Neural cell (in vitro differentiated cells): ENCODE results near the gene SNX10. TPM values are rescaled to one million over a fixed set of nuclear protein-coding genes. Genes with fewer than 3 reads are reported as not detected.

Experiments used
- H2AFZ ChIP-seq: fragments of 200-600, 300-800 bp; sonication (generic), shearing (Covaris generic); 2 replicates; pipeline ENCODE4 v1.6.0; 2014; ENCODE audit warnings: low read depth, mild to moderate bottlenecking, antibody characterized with exemption, low read length, moderate library complexity
- H3F3A ChIP-seq: fragments of 200-600 bp; shearing (Covaris generic); 2 replicates; pipeline ENCODE4 v1.6.1; 2016; ENCODE audit warnings: mild to moderate bottlenecking, moderate library complexity, mixed read lengths, antibody characterized with exemption, low read length; ENCODE audit not compliant: insufficient read depth, poor library complexity, severe bottlenecking
- H3K27ac ChIP-seq: fragments of 200-600, 300-800 bp; sonication (generic), shearing (Covaris generic); 2 replicates; pipeline ENCODE4 v1.5.1; 2014; ENCODE audit warnings: mild to moderate bottlenecking, low read length, moderate library complexity
- H3K27me3 ChIP-seq: fragments of 300-800, 200-600 bp; sonication (generic), shearing (Covaris generic); 2 replicates; pipeline ENCODE4 v1.6.0; 2014; ENCODE audit warnings: mild to moderate bottlenecking, low read depth, low read length, moderate library complexity; ENCODE audit not compliant: insufficient read depth
- H3K36me3 ChIP-seq: fragments of 300-800, 200-600 bp; sonication (generic), shearing (Covaris generic); 2 replicates; pipeline ENCODE4 v1.5.1; 2014; ENCODE audit warnings: mild to moderate bottlenecking, antibody characterized with exemption, low read length, moderate library complexity; ENCODE audit not compliant: insufficient read depth
- H3K4me2 ChIP-seq: fragments of 300-800, 200-600 bp; sonication (generic), shearing (Covaris generic); 2 replicates; pipeline ENCODE4 v1.6.0; 2014; ENCODE audit warnings: mild to moderate bottlenecking, low read length
- H3K4me3 ChIP-seq: fragments of 300-800, 200-600 bp; sonication (generic), shearing (Covaris generic); 2 replicates; pipeline ENCODE4 v1.5.1; 2014; ENCODE audit warnings: mild to moderate bottlenecking, low read length, moderate library complexity
- H3K79me2 ChIP-seq: fragments of 200-600 bp; shearing (Covaris generic); replicated peaks from 2 replicates; pipeline ENCODE4 v1.6.0; 2014; ENCODE audit warnings: mild to moderate bottlenecking, low read length, moderate library complexity; ENCODE audit not compliant: insufficient read depth
- H3K9ac ChIP-seq: fragments of 300-800, 200-600 bp; sonication (generic), shearing (Covaris generic); 2 replicates; pipeline ENCODE4 v1.6.1; 2016; ENCODE audit warnings: mild to moderate bottlenecking, low read length, mixed read lengths
- H3K9me2 ChIP-seq: fragments of 200-600 bp; shearing (Covaris generic); 2 replicates; pipeline ENCODE4 v1.6.1; 2016; ENCODE audit warnings: mild to moderate bottlenecking, low read length, mixed read lengths; ENCODE audit not compliant: insufficient read depth
- H3K9me3 ChIP-seq: fragments of 200-600, 300-800 bp; sonication (generic), shearing (Covaris generic); 2 replicates; pipeline ENCODE4 v1.6.1; 2016; ENCODE audit warnings: mild to moderate bottlenecking, mixed run types, low read length, moderate library complexity, mixed read lengths
- H4K20me1 ChIP-seq: fragments of 200-600 bp; shearing (Covaris generic); 2 replicates; pipeline ENCODE4 v1.6.1; 2016; ENCODE audit warnings: mild to moderate bottlenecking, mixed run types; ENCODE audit not compliant: insufficient read depth
- EP300 ChIP-seq: fragments of 450-650 bp; conservative IDR thresholded peaks from 2 replicates; pipeline ENCODE4 v1.6.1; 2014; ENCODE audit warnings: antibody characterized with exemption, mild to moderate bottlenecking, moderate library complexity; ENCODE audit not compliant: poor library complexity, severe bottlenecking
- EZH2 ChIP-seq: fragments of 200-600, 300-800 bp; shearing (Covaris generic), sonication (generic); IDR thresholded peaks from 2 replicates; pipeline ENCODE4 v1.6.1; 2014; ENCODE audit warnings: antibody characterized with exemption, low read length, borderline replicate concordance, mild to moderate bottlenecking; ENCODE audit not compliant: insufficient read depth, poor library complexity, severe bottlenecking
- MXI1 ChIP-seq: fragments of 450-650 bp; conservative IDR thresholded peaks from 2 replicates; pipeline ENCODE4 v1.6.1; 2014; ENCODE audit warnings: antibody characterized with exemption, mild to moderate bottlenecking; ENCODE audit not compliant: poor library complexity, severe bottlenecking
- POLR2AphosphoS5 ChIP-seq: IDR thresholded peaks from 2 replicates; pipeline ENCODE4 v1.6.1; 2012
- RAD21 ChIP-seq: fragments of 450-650 bp; conservative IDR thresholded peaks from 2 replicates; pipeline ENCODE4 v1.6.1; 2014; ENCODE audit warnings: antibody characterized with exemption, mild to moderate bottlenecking, moderate library complexity
- REST ChIP-seq: IDR thresholded peaks from 2 replicates; pipeline ENCODE4 v1.6.1; 2012; ENCODE audit warnings: borderline replicate concordance
- SMC3 ChIP-seq: fragments of 450-650 bp; conservative IDR thresholded peaks from 2 replicates; pipeline ENCODE4 v1.6.1; 2014; ENCODE audit warnings: antibody characterized with exemption, mild to moderate bottlenecking, moderate library complexity; ENCODE audit not compliant: poor library complexity
- TAF1 ChIP-seq: IDR thresholded peaks from 2 replicates; pipeline ENCODE4 v1.6.1; 2012; ENCODE audit warnings: low read depth
- polyA plus RNA-seq: library from polyadenylated mRNA; depleted of rRNA; stranded (reverse); fragments of >200 nt; gene quantifications from 2 replicates; pipeline ENCODE4 v1.2.3, GENCODE V29; 2014

The SNX10 gene
- polyA plus RNA-seq, 1 donor from 2014 or later, result 25.6 TPM

GRCh38 chr7:26306790-26307189 lies 15.1 kb downstream of the SNX10 start:
- Histone ChIP-seq H2AFZ (no peak overlapping the region), H3K36me3 (no peaks in the 10 kb centered on the region), H3K27ac (no peak overlapping the region), H3F3A (no peaks in the 10 kb centered on the region), H3K9me2 (no peaks in the 10 kb centered on the region), H3K27me3 (no peaks in the 10 kb centered on the region), H3K4me3 (no peak overlapping the region), H3K9ac (no peak overlapping the region), H3K4me2 (no peak overlapping the region), H4K20me1 (no peaks in the 10 kb centered on the region), H3K9me3 (no peaks in the 10 kb centered on the region), H3K79me2 (no peaks in the 10 kb centered on the region)
- TF ChIP-seq EP300 (no peak), REST (no peak), TAF1 (no peak), RAD21 (no peak)

- TF ChIP-seq EP300 (no peak), MXI1 (no peak), TAF1 (no peak), EZH2 (no peak), POLR2AphosphoS5 (no peak), SMC3 (no peak), REST (no peak)
- Histone ChIP-seq H3K9me2 (no peaks in the 10 kb centered on the region), H3K27ac (no peak overlapping the region), H2AFZ (no peak overlapping the region), H3K79me2 (no peaks in the 10 kb centered on the region), H3K27me3 (no peaks in the 10 kb centered on the region), H3K4me2 (no peak overlapping the region), H3K36me3 (no peaks in the 10 kb centered on the region), H3K9ac (no peak overlapping the region), H4K20me1 (no peaks in the 10 kb centered on the region), H3K4me3 (no peak overlapping the region), H3K9me3 (no peaks in the 10 kb centered on the region), H3F3A (no peaks in the 10 kb centered on the region)
Observed at GRCh38 chr7:26307226-26307625, 15.6 kb downstream of the SNX10 start.
